HCEC 1CT (cell line): ENCODE results near the gene GAS2.

ENCODE experiments used
- DNase-seq: peaks from one replicate; pipeline ENCODE4 v3.0.0-alpha.2; 2017

GAS2 gene

GRCh38 chr11:22797047-22797446 is 130.6 kb downstream of the GAS2 start:
- DNase-seq: no peak

- DNase-seq: no peak
Measured at GRCh38 chr11:22798901-22799300, 132.5 kb downstream of the GAS2 start.

GRCh38 chr11:22800482-22800881 is 134.1 kb downstream of the GAS2 start:
- no peak for DNase-seq

- no peak for DNase-seq
Measured at GRCh38 chr11:22802861-22803260, 136.4 kb downstream of the GAS2 start.

GRCh38 chr11:22807391-22807790 is 141.0 kb downstream of the GAS2 start:
- no peak for DNase-seq

- DNase-seq: peak; percentile 24
Measured at GRCh38 chr11:22807855-22808570, 141.6 kb downstream of the GAS2 start.

- no peak for DNase-seq
Measured at GRCh38 chr11:22808571-22809197, 142.3 kb downstream of the GAS2 start.

- no peak for DNase-seq
Measured at GRCh38 chr11:22809893-22810292, 143.5 kb downstream of the GAS2 start.

GRCh38 chr11:22822203-22822602 is 155.8 kb downstream of the GAS2 start:
- DNase-seq: no peak

GRCh38 chr11:22828373-22828772 is 162.0 kb downstream of the GAS2 start:
- no peak for DNase-seq

- peak; percentile 87 for DNase-seq
Measured at GRCh38 chr11:22829231-22830081, 163.0 kb downstream of the GAS2 start, which contains the start of gene SVIP. Gene SVIP (minus strand): TSS chr11:22829801. CDS start chr11:22829748, 53 bp downstream.

GRCh38 chr11:22830082-22830414 is 163.6 kb downstream of the GAS2 start:
- no peak for DNase-seq

- peak; percentile 17 for DNase-seq
Measured at GRCh38 chr11:22832315-22833015, 166.1 kb downstream of the GAS2 start.

GRCh38 chr11:22846726-22847125 is 180.3 kb downstream of the GAS2 start:
- DNase-seq: no peak

- DNase-seq: no peak
Measured at GRCh38 chr11:22851477-22851876, 185.1 kb downstream of the GAS2 start.

- no peak for DNase-seq
Measured at GRCh38 chr11:22859756-22860155, 193.3 kb downstream of the GAS2 start.

- DNase-seq: no peak
Measured at GRCh38 chr11:22860241-22860640, 193.8 kb downstream of the GAS2 start, which contains the start of gene CCDC179. Gene CCDC179 (minus strand): TSS chr11:22860474. CDS start chr11:22860421, 53 bp downstream.
